Sigmoid colon (tissue), 7 donors: ENCODE data around the gene SP1. TPM values are rescaled to one million over a fixed set of nuclear protein-coding genes. Genes with fewer than 3 reads are reported as not detected.

Experiments
- DNase-seq: peaks from one replicate; pipeline ENCODE4 v3.0.0-alpha.2; 2019
- H3K27ac ChIP-seq, 4 donors: fragments of 200-600 bp; sonication (generic); one replicate each; pipeline ENCODE4 v1.5.1; 2016 to 2019; ENCODE audit warnings: mild to moderate bottlenecking in 1 of 4
- H3K27me3 ChIP-seq, 3 donors: fragments of 200-600 bp; sonication (generic); one replicate each; pipeline ENCODE4 v1.5.1; 2019; ENCODE audit warnings: mild to moderate bottlenecking in 1 of 3
- H3K36me3 ChIP-seq, 4 donors: fragments of 200-600 bp; sonication (generic); one replicate each; pipeline ENCODE4 v1.5.1; 2016 to 2019
- H3K4me1 ChIP-seq, 4 donors: fragments of 200-600 bp; sonication (generic); one replicate each; pipeline ENCODE4 v1.5.1; 2017 to 2019
- H3K4me3 ChIP-seq, 4 donors: fragments of 200-600 bp; sonication (generic); one replicate each; pipeline ENCODE4 v1.5.1; 2017 to 2019; ENCODE audit warnings: mild to moderate bottlenecking in 2 of 4, moderate library complexity in 1 of 4
- H3K9me3 ChIP-seq, 4 donors: fragments of 200-600 bp in 3 of 4; sonication (generic) in 3 of 4; one replicate each; pipeline versions ENCODE4 v1.5.1 to v1.6.1; 2013 to 2019
- CTCF ChIP-seq, 4 experiments: fragments of 450-650 bp in 3 of 4; fragments of 200-600 bp in 1 of 4; IDR thresholded peaks; one replicate each; pipeline ENCODE4 v1.5.1; 2016 to 2019; ENCODE audit warnings: antibody characterized with exemption in 4 of 4, mild to moderate bottlenecking in 3 of 4, moderate library complexity in 2 of 4
- EP300 ChIP-seq, 4 donors: sonication (generic); formaldehyde crosslinking; IDR thresholded peaks; one replicate each; pipeline ENCODE4 v1.6.1; 2017; ENCODE audit warnings: antibody characterized with exemption in 4 of 4
- POLR2A ChIP-seq, 2 donors: fragments of 450-650 bp; IDR thresholded peaks; one replicate each; pipeline ENCODE4 v1.6.1; 2016; ENCODE audit warnings: antibody characterized with exemption in 2 of 2, mild to moderate bottlenecking in 2 of 2, moderate library complexity in 2 of 2
- POLR2AphosphoS5 ChIP-seq, 4 donors: sonication (generic); formaldehyde crosslinking; IDR thresholded peaks; one replicate each; pipeline ENCODE4 v1.6.1; 2017; ENCODE audit warnings: antibody characterized with exemption in 4 of 4
- WGBS, 2 donors: extraction: QIAGEN DNeasy Blood & Tissue Kit; methylation state at CpG; one replicate each; pipeline ENCODE4 v1.1.7; 2013; 5-methylcytosine and 5-hydroxymethylcytosine counted together
- intact Hi-C: fragments of 100-400 bp; cut with DNase I; formaldehyde crosslinking; loops from one replicate; pipeline ENCODE4 v1.15.1; 2023
- polyA plus RNA-seq, 3 donors: library from polyadenylated mRNA; stranded (reverse); fragments of 200-250 nt; gene quantifications; one replicate each; pipeline ENCODE4 v1.2.3, GENCODE V29; 2013
- total RNA-seq, 4 donors: library from RNA; depleted of rRNA; stranded (reverse); fragments of >200 nt; gene quantifications; one replicate each; pipeline ENCODE4 v1.1.0, GENCODE V29; 2016
- donor health status: healthy with polysubstance abuse.
- donor health status: Bipolar disorder and iron deficiency.
- donor health status: healthy.

The SP1 gene
- total and polyA plus RNA-seq, 7 donors, result 11.4 to 69.8 (median 53.2) TPM

DNA sequence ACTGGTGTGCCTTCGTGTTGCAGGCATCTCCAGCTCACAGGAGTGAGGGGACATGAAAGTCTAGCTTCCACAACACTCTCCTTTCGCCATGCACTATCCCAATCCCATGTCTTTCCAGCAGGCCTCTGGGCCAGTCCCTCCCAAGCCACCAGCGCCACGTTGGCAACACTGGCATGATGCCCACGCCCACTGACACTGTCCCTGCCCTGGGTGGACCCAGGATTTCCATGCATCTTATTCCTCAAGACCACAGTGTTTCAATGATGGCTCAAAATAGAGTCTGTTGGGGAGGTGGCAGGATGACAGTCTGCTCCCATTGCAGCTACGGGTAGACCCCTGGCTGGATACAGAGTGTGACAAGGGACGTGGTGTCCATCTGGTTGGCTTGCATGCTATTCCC lies 46.1 kb upstream of the SP1 start:
- Histone ChIP-seq H3K27me3 (peaks cover 0 to 69% (median 47%) of the 10 kb centered on the region in 3 donors), H3K36me3 (no peaks in the 10 kb centered on the region), H3K4me1 (no peaks in the 10 kb centered on the region), H3K9me3 (no peaks in the 10 kb centered on the region), H3K4me3 (no peak overlapping the region), H3K27ac (no peak overlapping the region)
- no peak for DNase-seq
- WGBS, 2 donors, result 62 to 70% methylated on average over 7 of the region's 7 CpGs
- TF ChIP-seq EP300 (IDR thresholded peaks at IDR 0.05) (no peak), CTCF (IDR thresholded peaks at IDR 0.05) (no peak), POLR2A (IDR thresholded peaks at IDR 0.05) (no peak), POLR2AphosphoS5 (IDR thresholded peaks at IDR 0.05) (no peak)
- intact Hi-C loops, result no loop called here

- Histone ChIP-seq H3K4me3 (no peak overlapping the region), H3K27ac (no peak overlapping the region), H3K9me3 (no peaks in the 10 kb centered on the region), H3K4me1 (no peaks in the 10 kb centered on the region), H3K36me3 (no peaks in the 10 kb centered on the region), H3K27me3 (peaks cover 0 to 72% (median 52%) of the 10 kb centered on the region in 3 donors)
- intact Hi-C loops, result no loop called here
- no peak for DNase-seq
- no peak for TF ChIP-seq POLR2A (IDR thresholded peaks at IDR 0.05)
- no peak for TF ChIP-seq POLR2AphosphoS5 (IDR thresholded peaks at IDR 0.05)
- no peak for TF ChIP-seq EP300 (IDR thresholded peaks at IDR 0.05)
- TF ChIP-seq CTCF (IDR thresholded peaks at IDR 0.05), result no peak
- 78 to 87% methylated on average over 8 of the region's 8 CpGs for WGBS, 2 donors
These were observed 45.2 kb upstream of the SP1 start for GRCh38 chr12:53334822-53335221.

DNA sequence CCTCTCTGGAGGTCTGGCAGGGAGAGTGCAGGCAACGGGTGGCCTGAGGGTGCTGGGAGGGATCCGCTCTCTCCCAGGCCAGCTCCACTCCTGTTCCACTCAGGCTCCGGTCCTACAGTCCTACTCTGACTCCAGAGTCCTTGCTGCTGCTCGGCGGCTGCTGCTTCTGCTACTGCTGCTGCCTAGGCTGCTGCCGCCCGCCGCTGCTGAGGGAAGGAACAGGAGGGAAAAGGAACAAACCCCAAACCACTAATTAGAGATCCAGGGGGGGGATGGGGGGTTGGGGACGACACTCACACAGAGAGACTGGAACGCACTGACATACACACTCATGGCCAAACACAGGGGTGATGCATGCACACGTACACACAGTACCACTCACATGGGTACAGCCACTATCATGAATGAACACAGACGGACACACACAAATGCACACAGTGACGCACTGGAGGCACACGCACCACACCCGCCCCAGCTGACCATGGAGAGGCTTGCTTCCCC lies 43.7 kb upstream of the SP1 start, which contains the start of gene SP7:
TSS of gene SP7 (minus strand) at position 174 of the 501 bp plus-strand sequence. CDS start 708 bp downstream, outside the sequence.
- Histone ChIP-seq H3K36me3 (no peaks in the 10 kb centered on the region), H3K4me3 (no peak within 1 kb of the TSS), H3K27me3 (peaks cover 0 to 72% (median 52%) of the 10 kb centered on the region in 3 donors), H3K4me1 (no peaks in the 10 kb centered on the region), H3K9me3 (no peaks in the 10 kb centered on the region), H3K27ac (no peak within 1 kb of the TSS)
- no peak for DNase-seq
- WGBS, 2 donors, result 41 to 54% methylated on average over 15 of the region's 15 CpGs
- TF ChIP-seq CTCF (IDR thresholded peaks at IDR 0.05), result no peak
- no peak for TF ChIP-seq POLR2AphosphoS5 (IDR thresholded peaks at IDR 0.05)
- no peak for TF ChIP-seq EP300 (IDR thresholded peaks at IDR 0.05)
- TF ChIP-seq POLR2A (IDR thresholded peaks at IDR 0.05), result no peak
- intact Hi-C loops, result no loop called here

- TF ChIP-seq POLR2A (IDR thresholded peaks at IDR 0.05), result no peak
- no peak for TF ChIP-seq EP300 (IDR thresholded peaks at IDR 0.05)
- no peak for TF ChIP-seq CTCF (IDR thresholded peaks at IDR 0.05)
- no peak for TF ChIP-seq POLR2AphosphoS5 (IDR thresholded peaks at IDR 0.05)
- Histone ChIP-seq H3K36me3 (no peaks in the 10 kb centered on the region), H3K27me3 (peaks cover 0 to 58% (median 46%) of the 10 kb centered on the region in 3 donors), H3K4me3 (no peak overlapping the region), H3K4me1 (no peaks in the 10 kb centered on the region), H3K27ac (no peak overlapping the region), H3K9me3 (no peaks in the 10 kb centered on the region)
- WGBS, 2 donors, result 24 to 34% methylated on average over 11 of the region's 11 CpGs
- intact Hi-C loops, result no loop called here
- DNase-seq, result no peak
These were observed 42.0 kb upstream of the SP1 start for GRCh38 chr12:53338017-53338416.

GRCh38 chr12:53338916-53339315 lies 41.1 kb upstream of the SP1 start:
- Histone ChIP-seq H3K36me3 (no peaks in the 10 kb centered on the region), H3K4me3 (no peak overlapping the region), H3K27ac (no peak overlapping the region), H3K27me3 (peaks cover 0 to 50% (median 44%) of the 10 kb centered on the region in 3 donors), H3K9me3 (no peaks in the 10 kb centered on the region), H3K4me1 (peaks cover 0 to 1% (median 0%) of the 10 kb centered on the region in 4 donors)
- DNase-seq, result no peak
- no peak for TF ChIP-seq CTCF (IDR thresholded peaks at IDR 0.05)
- no peak for TF ChIP-seq POLR2AphosphoS5 (IDR thresholded peaks at IDR 0.05)
- no peak for TF ChIP-seq POLR2A (IDR thresholded peaks at IDR 0.05)
- no peak for TF ChIP-seq EP300 (IDR thresholded peaks at IDR 0.05)
- WGBS, 2 donors, result 37 to 58% methylated on average over 6 of the region's 6 CpGs
- intact Hi-C loops, result no loop called here
